ENCODE measurements around the gene FOXI3.
"Not testable (repeated sequence)": the region's sequence is repeated elsewhere in the genome, so short reads cannot be mapped to it uniquely, and the experiment has no call there.

Gene FOXI3

GRCh38 chr2:88442061-88442460, 10.4 kb downstream of the FOXI3 start:
- no peak for DNase-seq (ENCODE audit: low read depth in 2 of 2)

- DNase-seq (ENCODE audit: low read depth in 2 of 2): no peak
Observed at GRCh38 chr2:88437010-88437409, 15.5 kb downstream of the FOXI3 start.

- no peak for DNase-seq (ENCODE audit: low read depth in 2 of 2)
Observed at GRCh38 chr2:88429929-88430328, 22.6 kb downstream of the FOXI3 start.

- no peak for DNase-seq (ENCODE audit: low read depth in 2 of 2)
Observed at GRCh38 chr2:88423733-88424132, 28.8 kb downstream of the FOXI3 start.

- DNase-seq (ENCODE audit: low read depth in 2 of 2): not testable (repeated sequence)
Observed at GRCh38 chr2:88419051-88419450, 33.4 kb downstream of the FOXI3 start.

- no peak for DNase-seq (ENCODE audit: low read depth in 2 of 2)
Observed at GRCh38 chr2:88416016-88416663, 36.4 kb downstream of the FOXI3 start.

GRCh38 chr2:88408870-88409269, 43.6 kb downstream of the FOXI3 start:
- not testable (repeated sequence) for DNase-seq (ENCODE audit: low read depth in 2 of 2)

GRCh38 chr2:88400037-88400767, 52.3 kb downstream of the FOXI3 start:
- DNase-seq (ENCODE audit: low read depth in 2 of 2): no peak

- no peak for DNase-seq (ENCODE audit: low read depth in 2 of 2)
Observed at GRCh38 chr2:88398180-88398579, 54.3 kb downstream of the FOXI3 start.
